Natural killer cell (primary cell): ENCODE measurements around the gene DRC3. TPM values are rescaled to one million over a fixed set of nuclear protein-coding genes. Genes with fewer than 3 reads are reported as not detected.

Experiments used
- ATAC-seq, 3 donors: fragments of 150-1000 bp in 2 of 3; fragments of 200-7000 bp in 1 of 3; cut with Tn5 transposase; 1 replicate in 1 of 3; 2 replicates in 2 of 3; pipeline ENCODE4 v1.10.0; 2021; ENCODE audit warnings: mild to moderate bottlenecking in 2 of 3, moderate library complexity in 2 of 3
- DNase-seq, 2 donors: peaks; one replicate each; pipeline versions ENCODE4 v3.0.0 to v3.0.0-alpha.2; 2013 to 2021; ENCODE audit warnings: mixed read lengths in 1 of 2
- H3K27ac ChIP-seq: one replicate; pipeline ENCODE4 v1.5.1; 2013; ENCODE audit warnings: mild to moderate bottlenecking, low read length
- H3K27me3 ChIP-seq: one replicate; pipeline ENCODE4 v1.6.1; 2013; ENCODE audit warnings: low read length; ENCODE audit not compliant: control insufficient read depth, insufficient read depth
- H3K36me3 ChIP-seq: one replicate; pipeline ENCODE4 v1.6.1; 2013; ENCODE audit warnings: low read length; ENCODE audit not compliant: control insufficient read depth, insufficient read depth
- H3K4me1 ChIP-seq: one replicate; pipeline ENCODE4 v1.6.1; 2013; ENCODE audit warnings: low read length; ENCODE audit not compliant: control insufficient read depth, insufficient read depth
- H3K4me3 ChIP-seq: one replicate; pipeline ENCODE4 v1.5.1; 2013; ENCODE audit warnings: low read length
- H3K9me3 ChIP-seq: one replicate; pipeline ENCODE4 v1.6.1; 2013; ENCODE audit warnings: low read length; ENCODE audit not compliant: control insufficient read depth, insufficient read depth
- H3K27ac Mint-ChIP-seq, 2 donors: one replicate each; pipeline ENCODE4 v1.8.0; 2022; ENCODE audit warnings: mild to moderate bottlenecking in 2 of 2, mixed read lengths in 2 of 2, moderate library complexity in 1 of 2
- H3K27me3 Mint-ChIP-seq, 2 donors: one replicate each; pipeline ENCODE4 v1.8.0; 2022; ENCODE audit warnings: low read depth in 2 of 2, mixed read lengths in 2 of 2
- H3K36me3 Mint-ChIP-seq: one replicate; pipeline ENCODE4 v1.8.0; 2022; ENCODE audit warnings: mixed read lengths
- H3K4me1 Mint-ChIP-seq, 2 donors: one replicate each; pipeline ENCODE4 v1.8.0; 2022; ENCODE audit warnings: mixed read lengths in 2 of 2
- H3K4me3 Mint-ChIP-seq: one replicate; pipeline ENCODE4 v1.8.0; 2022; ENCODE audit warnings: mild to moderate bottlenecking, moderate library complexity, mixed read lengths
- H3K9me3 Mint-ChIP-seq, 2 donors: one replicate each; pipeline ENCODE4 v1.8.0; 2022; ENCODE audit warnings: mixed read lengths in 2 of 2
- WGBS: methylation state at CpG from one replicate; pipeline ENCODE4 v1.1.7; 2013; ENCODE audit warnings: missing lambda C conversion rate; ENCODE audit not compliant: insufficient coverage; 5-methylcytosine and 5-hydroxymethylcytosine counted together
- intact Hi-C: fragments of 100-400 bp; cut with micrococcal nuclease; formaldehyde crosslinking; loops from one replicate; pipeline ENCODE4 v1.14.2; 2022
- total RNA-seq, 4 donors: library from RNA; stranded (reverse); fragments of 120-200 nt in 1 of 4; gene quantifications; one replicate each; pipeline versions ENCODE4 v1.2.3 to v1.2.4, GENCODE V29; 2013 to 2022
- TF ChIP-seq, protein P1 (sequence below): fragments of 200-600 bp; IDR thresholded peaks from one replicate; pipeline ENCODE4 v1.8.0; 2022; ENCODE audit warnings: antibody characterized with exemption

DRC3 gene
- total RNA-seq, 3 donors from 2014 or later (not counting 1 experiment from before 2014, with no cell fraction given): 0.26 to 0.78 TPM; not detected in 1

DNA sequence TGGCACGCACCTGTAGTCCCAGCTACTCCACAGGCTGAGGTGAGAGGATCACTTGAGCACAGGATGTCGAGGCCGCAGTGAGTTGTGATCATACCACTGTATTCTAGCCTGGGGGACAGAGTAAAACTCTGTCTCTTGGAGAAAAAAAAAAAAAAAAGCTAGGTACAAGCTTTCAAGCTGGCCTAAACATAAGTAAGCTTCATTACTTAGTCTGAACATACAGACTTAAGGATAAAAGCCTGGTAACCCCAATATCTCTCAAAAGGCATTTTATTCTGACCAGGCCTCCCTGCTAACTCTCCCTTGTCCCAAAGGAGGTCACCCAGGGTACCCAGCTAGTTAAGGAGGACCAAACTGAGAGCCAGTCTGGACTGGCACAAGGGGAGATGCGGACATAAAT lies 46.6 kb upstream of the DRC3 start:
- intact Hi-C loops: no loop called here
- H3K4me3 ChIP-seq: no peak overlapping the region
- H3K4me1 Mint-ChIP-seq: peaks cover 21 to 39% of the 10 kb centered on the region in 2 donors
- 66% methylated on average over 4 of the region's 4 CpGs for WGBS
- no peaks in the 10 kb centered on the region for H3K9me3 Mint-ChIP-seq
- H3K27ac ChIP-seq: no peak overlapping the region
- H3K27me3 Mint-ChIP-seq: no peaks in the 10 kb centered on the region
- no peaks in the 10 kb centered on the region for H3K36me3 Mint-ChIP-seq
- no peaks in the 10 kb centered on the region for H3K36me3 ChIP-seq
- no peaks in the 10 kb centered on the region for H3K27me3 ChIP-seq
- no peak for DNase-seq
- TF ChIP-seq, protein P1, sequence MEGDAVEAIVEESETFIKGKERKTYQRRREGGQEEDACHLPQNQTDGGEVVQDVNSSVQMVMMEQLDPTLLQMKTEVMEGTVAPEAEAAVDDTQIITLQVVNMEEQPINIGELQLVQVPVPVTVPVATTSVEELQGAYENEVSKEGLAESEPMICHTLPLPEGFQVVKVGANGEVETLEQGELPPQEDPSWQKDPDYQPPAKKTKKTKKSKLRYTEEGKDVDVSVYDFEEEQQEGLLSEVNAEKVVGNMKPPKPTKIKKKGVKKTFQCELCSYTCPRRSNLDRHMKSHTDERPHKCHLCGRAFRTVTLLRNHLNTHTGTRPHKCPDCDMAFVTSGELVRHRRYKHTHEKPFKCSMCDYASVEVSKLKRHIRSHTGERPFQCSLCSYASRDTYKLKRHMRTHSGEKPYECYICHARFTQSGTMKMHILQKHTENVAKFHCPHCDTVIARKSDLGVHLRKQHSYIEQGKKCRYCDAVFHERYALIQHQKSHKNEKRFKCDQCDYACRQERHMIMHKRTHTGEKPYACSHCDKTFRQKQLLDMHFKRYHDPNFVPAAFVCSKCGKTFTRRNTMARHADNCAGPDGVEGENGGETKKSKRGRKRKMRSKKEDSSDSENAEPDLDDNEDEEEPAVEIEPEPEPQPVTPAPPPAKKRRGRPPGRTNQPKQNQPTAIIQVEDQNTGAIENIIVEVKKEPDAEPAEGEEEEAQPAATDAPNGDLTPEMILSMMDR: no peak
- no peak overlapping the region for H3K27ac Mint-ChIP-seq
- no peak overlapping the region for H3K4me3 Mint-ChIP-seq
- H3K4me1 ChIP-seq: no peaks in the 10 kb centered on the region
- no peaks in the 10 kb centered on the region for H3K9me3 ChIP-seq
- no peak for ATAC-seq

DNA sequence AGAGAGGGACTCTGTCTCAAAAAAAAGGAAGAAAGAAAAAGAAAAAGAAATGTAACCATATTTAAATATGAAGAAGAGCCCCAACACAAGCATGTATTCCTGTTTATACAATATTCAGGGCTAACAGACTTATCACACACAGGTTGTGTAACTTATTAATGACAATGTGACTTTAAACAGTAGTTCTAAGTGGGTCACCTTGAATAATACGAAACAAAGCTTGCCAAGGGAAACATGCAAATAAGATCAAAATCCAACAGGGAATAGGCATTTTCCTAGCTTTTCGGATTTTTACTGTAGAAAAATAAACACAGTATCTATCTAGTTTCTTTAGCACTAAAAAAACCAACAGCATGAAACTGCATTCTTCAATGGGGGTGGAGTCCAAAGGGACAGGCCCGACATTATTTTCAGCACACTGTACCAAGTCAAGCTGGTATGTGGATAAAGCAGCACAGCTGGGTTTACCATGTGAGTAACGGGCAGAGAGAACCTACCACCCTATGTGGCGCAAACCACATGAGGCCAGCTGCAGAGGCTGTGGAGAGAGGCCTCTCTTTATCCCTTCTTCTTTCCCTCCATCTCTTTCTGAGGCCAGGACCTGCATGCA lies 45.7 kb upstream of the DRC3 start:
- Histone ChIP-seq H3K27me3 (no peaks in the 10 kb centered on the region), H3K4me3 (no peak overlapping the region), H3K9me3 (no peaks in the 10 kb centered on the region), H3K36me3 (no peaks in the 10 kb centered on the region), H3K4me1 (no peaks in the 10 kb centered on the region), H3K27ac (no peak overlapping the region)
- Mint-ChIP-seq H3K36me3 (no peaks in the 10 kb centered on the region), H3K27ac (peak overlapping the region in 1 of 2 donors; percentile 29), H3K4me1 (peaks cover 12 to 33% of the 10 kb centered on the region in 2 donors), H3K9me3 (no peaks in the 10 kb centered on the region), H3K27me3 (no peaks in the 10 kb centered on the region), H3K4me3 (no peak overlapping the region)
- ATAC-seq: no peak
- no peak for DNase-seq
- TF ChIP-seq, protein P1: no peak
- intact Hi-C loops: no loop called here
- 54% methylated on average over 5 of the region's 5 CpGs for WGBS

DNA sequence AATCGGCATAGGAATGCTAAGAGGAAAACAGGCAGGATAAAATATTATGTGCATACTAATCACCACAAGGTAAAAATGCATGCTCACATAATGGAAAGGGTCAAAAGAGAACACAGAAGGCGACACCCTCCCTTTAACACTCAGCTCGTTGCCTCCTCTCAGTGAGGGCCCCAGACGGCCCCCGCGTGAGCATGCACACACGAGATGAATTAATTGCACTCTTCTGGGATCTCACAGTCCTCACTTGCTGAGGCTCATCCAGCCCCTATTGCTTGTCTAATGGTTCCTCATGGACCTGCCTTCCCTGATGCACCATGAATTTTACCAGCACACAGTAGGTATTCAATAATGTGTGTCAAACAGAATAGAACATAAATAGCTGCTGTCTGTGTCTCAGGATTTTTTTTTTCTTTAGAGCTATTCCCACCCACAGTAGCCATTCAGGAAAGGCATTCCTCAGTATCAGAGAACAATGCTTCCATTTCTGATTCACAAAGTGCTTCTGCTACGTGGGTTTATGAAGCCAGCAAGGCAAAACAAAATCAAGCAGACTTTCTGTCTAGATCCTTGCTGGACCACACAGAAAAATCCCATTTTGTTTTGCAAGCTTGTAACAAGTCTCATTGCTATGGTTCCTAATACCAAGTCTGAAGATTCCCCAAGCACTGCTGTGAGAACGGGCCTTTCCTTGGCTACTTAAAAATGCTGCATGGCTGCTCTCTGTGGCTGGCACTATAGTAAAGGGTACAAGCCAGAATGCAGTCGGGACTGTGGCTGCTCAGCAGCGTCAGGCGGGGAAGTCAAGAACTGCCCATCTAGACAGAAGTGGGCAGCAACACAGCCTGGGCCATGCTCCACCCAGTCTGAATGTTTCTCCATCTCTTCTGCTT lies 44.0 kb upstream of the DRC3 start:
- ATAC-seq (no peak), DNase-seq (no peak)
- Histone ChIP-seq H3K4me1 (no peaks in the 10 kb centered on the region), H3K36me3 (no peaks in the 10 kb centered on the region), H3K27me3 (no peaks in the 10 kb centered on the region), H3K4me3 (no peak overlapping the region), H3K27ac (no peak overlapping the region), H3K9me3 (no peaks in the 10 kb centered on the region)
- Mint-ChIP-seq H3K27ac (no peak overlapping the region), H3K27me3 (no peaks in the 10 kb centered on the region), H3K9me3 (no peaks in the 10 kb centered on the region), H3K4me3 (no peak overlapping the region), H3K4me1 (peaks cover 5 to 24% of the 10 kb centered on the region in 2 donors), H3K36me3 (no peaks in the 10 kb centered on the region)
- intact Hi-C loops: no loop called here
- WGBS: 94% methylated on average over 11 of the region's 12 CpGs
- TF ChIP-seq, protein P1: no peak
